HepG2 (cell line): ENCODE results near the gene PDLIM5. TPM values are rescaled to one million over a fixed set of nuclear protein-coding genes. Genes with fewer than 3 reads are reported as not detected.

Source experiments
- ATAC-seq: fragments of 200-7000 bp; cut with Tn5 transposase; 3 replicates; pipeline ENCODE4 v1.9.1; 2020; ENCODE audit warnings: mild to moderate bottlenecking, moderate library complexity
- BruUV-seq: library from RNA; stranded (reverse); fragments of 400-500 nt; replicated peaks from 2 replicates; lab custom pipeline; 2021; lab: Mats Ljungman, UMichigan
- CTCF ChIA-PET: fragments of 300-600 bp; formaldehyde crosslinking; extraction: SDS; loops from one replicate; lab custom pipeline; 2021; ENCODE audit warnings: low total read pairs, inconsistent platforms, low intra/inter-chr PET ratio; lab: Yijun Ruan, JAX
- POLR2A ChIA-PET: fragments of 350-600 bp; sonication (Branson Sonifier 250); formaldehyde crosslinking; loops from one replicate; lab custom pipeline; 2020; ENCODE audit warnings: antibody characterized with exemption, inconsistent platforms; lab: Yijun Ruan, JAX
- DNase-seq: peaks from one replicate; pipeline ENCODE4 v3.0.0-alpha.2; 2015; ENCODE audit warnings: low spot score
- FAIRE-seq: peaks from 3 replicates; lab custom pipeline; 2011; peaks lifted over from hg19 to GRCh38; lab: Jason Lieb, UNC
- H2AFZ ChIP-seq: one replicate; pipeline ENCODE4 v1.6.1; 2011; ENCODE audit warnings: low read length, inconsistent platforms
- H3K27ac ChIP-seq: fragments of 300-600 bp; 3 replicates; pipeline ENCODE4 v1.8.0; 2011; ENCODE audit warnings: mixed run types, mild to moderate bottlenecking, mixed read lengths, low read length, inconsistent platforms; ENCODE audit not compliant: insufficient read depth; ENCODE audit errors: extremely low read length
- H3K27me3 ChIP-seq, 2 experiments: fragments of 200-600 bp in 1 of 2; 2 replicates in 1 of 2; 3 replicates in 1 of 2; pipeline versions ENCODE4 v1.6.0 to v1.8.0; 2011; ENCODE audit warnings: low read length in 2 of 2, mild to moderate bottlenecking in 2 of 2, moderate library complexity in 2 of 2, inconsistent platforms in 1 of 2; ENCODE audit not compliant: insufficient read depth in 2 of 2, control insufficient read depth in 1 of 2
- H3K36me3 ChIP-seq, 2 experiments: fragments of 200-600 bp in 1 of 2; replicated peaks in 1 of 2; 2 replicates in 1 of 2; 3 replicates in 1 of 2; pipeline versions ENCODE4 v1.5.1 to v1.8.0; 2011; ENCODE audit warnings: low read length in 2 of 2, inconsistent platforms in 1 of 2; ENCODE audit not compliant: insufficient read depth in 2 of 2, control insufficient read depth in 1 of 2
- H3K4me1 ChIP-seq: 2 replicates; pipeline ENCODE4 v1.5.1; 2012; ENCODE audit warnings: low read length, inconsistent platforms; ENCODE audit not compliant: insufficient read depth
- H3K4me2 ChIP-seq: 2 replicates; pipeline ENCODE4 v1.6.0; 2011; ENCODE audit warnings: low read depth, low read length, inconsistent platforms
- H3K4me3 ChIP-seq, 3 experiments: fragments of 200-600 bp in 1 of 3; sonication (generic), shearing (Covaris generic) in 1 of 3; replicated peaks in 1 of 3; 2 replicates each; pipeline ENCODE4 v1.5.1; 2011 to 2016; ENCODE audit warnings: low read length in 3 of 3, inconsistent platforms in 2 of 3, low read depth in 2 of 3, mild to moderate bottlenecking in 2 of 3, control low read depth in 1 of 3, mixed read lengths in 1 of 3; ENCODE audit not compliant: insufficient read depth in 1 of 3
- H3K79me2 ChIP-seq: one replicate; pipeline ENCODE4 v1.6.1; 2011; ENCODE audit warnings: low read length, inconsistent platforms; ENCODE audit not compliant: insufficient read depth
- H3K9ac ChIP-seq: 2 replicates; pipeline ENCODE4 v1.6.0; 2011; ENCODE audit warnings: mild to moderate bottlenecking, low read depth, low read length, inconsistent platforms; ENCODE audit not compliant: insufficient read depth
- H3K9me3 ChIP-seq: 2 replicates; pipeline ENCODE4 v1.5.1; 2012; ENCODE audit warnings: mild to moderate bottlenecking, low read length
- H4K20me1 ChIP-seq: 2 replicates; pipeline ENCODE4 v1.6.0; 2011; ENCODE audit warnings: inconsistent platforms, mild to moderate bottlenecking, low read length, moderate library complexity; ENCODE audit not compliant: insufficient read depth
- DMAP1 ChIP-seq: IDR thresholded peaks from 2 replicates; pipeline ENCODE4 v1.6.1; 2016
- HIVEP1 ChIP-seq: sonication (generic); formaldehyde crosslinking; IDR thresholded peaks from 2 replicates; pipeline ENCODE4 v1.4.0; 2020; ENCODE audit warnings: mild to moderate bottlenecking, missing genetic modification reagents
- MIER3 ChIP-seq: IDR thresholded peaks from 2 replicates; pipeline ENCODE4 v1.6.1; 2016; ENCODE audit warnings: missing compliant biosample characterization, borderline replicate concordance
- NR2F2 ChIP-seq: IDR thresholded peaks from 2 replicates; pipeline ENCODE4 v1.6.1; 2012; ENCODE audit warnings: low read depth, inconsistent platforms, borderline replicate concordance
- PAX8 ChIP-seq: sonication (generic); formaldehyde crosslinking; IDR thresholded peaks from 2 replicates; pipeline ENCODE4 v1.8.0; 2022; ENCODE audit warnings: mild to moderate bottlenecking, missing genetic modification reagents, borderline replicate concordance
- SNAI1 ChIP-seq: sonication (generic); formaldehyde crosslinking; IDR thresholded peaks from 2 replicates; pipeline ENCODE4 v1.5.0; 2020; ENCODE audit warnings: mild to moderate bottlenecking, missing genetic modification reagents, borderline replicate concordance
- ZNF232 ChIP-seq: sonication (generic); formaldehyde crosslinking; IDR thresholded peaks from 2 replicates; pipeline ENCODE4 v1.4.0; 2020; ENCODE audit warnings: missing genetic modification reagents, borderline replicate concordance
- ZNF431 ChIP-seq: sonication (generic); formaldehyde crosslinking; IDR thresholded peaks from 2 replicates; pipeline ENCODE4 v1.9.0; 2022; ENCODE audit warnings: missing genetic modification reagents, low read depth, mild to moderate bottlenecking, borderline replicate concordance
- ZNF546 ChIP-seq: sonication (generic); formaldehyde crosslinking; conservative IDR thresholded peaks from 2 replicates; pipeline ENCODE4 v1.8.1; 2023; ENCODE audit warnings: mild to moderate bottlenecking, missing genetic modification reagents
- ZNF672 ChIP-seq: sonication (generic); formaldehyde crosslinking; IDR thresholded peaks from 2 replicates; pipeline ENCODE4 v1.8.1; 2022; ENCODE audit warnings: missing genetic modification reagents
- WGBS: methylation state at CpG from one replicate; pipeline ENCODE4 v1.1.6; 2017; ENCODE audit warnings: low lambda C conversion rate; 5-methylcytosine and 5-hydroxymethylcytosine counted together
- in situ Hi-C: cut with HindIII; loops from 2 replicates; pipeline ENCODE4 v1.10.0; 2017; ENCODE audit warnings: low pct_unique_long_range_greater_than_20kb; ENCODE audit not compliant: extremely low pct_ligation_motif_present
- intact Hi-C: fragments of 100-400 bp; cut with micrococcal nuclease; formaldehyde crosslinking; loops from one replicate; pipeline ENCODE4 v1.10.0; 2022; ENCODE audit not compliant: unreplicated experiment
- polyA plus RNA-seq, 8 experiments: library from polyadenylated mRNA; depleted of rRNA in 3 of 8; stranded (reverse) in 7 of 8; unstranded in 1 of 8; fragments of >200 nt; fragmentation: Illumina TruSeq in 4 of 8; extraction: Trizol in 4 of 8; gene quantifications; 2 replicates each; pipeline versions ENCODE4 v1.2.1 to v1.2.3, GENCODE V29; 2011 to 2016; ENCODE audit warnings: low read depth in 4 of 8, missing spikeins in 1 of 8, mixed read lengths in 1 of 8; ENCODE audit not compliant: insufficient read depth in 1 of 8
- total RNA-seq, 5 experiments: library from RNA; depleted of rRNA; stranded (reverse); fragments of >200 nt; fragmentation: Illumina TruSeq; extraction: Trizol; gene quantifications; 2 replicates each; pipeline ENCODE4 v1.2.3, GENCODE V29; 2016; ENCODE audit warnings: low read depth in 1 of 5
- TF ChIP-seq, protein P1 (sequence below): IDR thresholded peaks from 2 replicates; pipeline ENCODE4 v1.6.1; 2012; ENCODE audit warnings: low read length, improper control_type of control experiment
- TF ChIP-seq, protein P2 (sequence below): sonication (generic); formaldehyde crosslinking; IDR thresholded peaks from 2 replicates; pipeline ENCODE4 v1.4.0; 2020; ENCODE audit warnings: missing genetic modification reagents
- TF ChIP-seq, protein P3 (sequence below): sonication (generic); formaldehyde crosslinking; IDR thresholded peaks from 2 replicates; pipeline ENCODE4 v1.5.0; 2020; ENCODE audit warnings: mild to moderate bottlenecking, missing genetic modification reagents
- TF ChIP-seq, protein P4 (sequence below): sonication (generic); formaldehyde crosslinking; IDR thresholded peaks from 2 replicates; pipeline ENCODE4 v1.5.0; 2020; ENCODE audit warnings: missing genetic modification reagents, mild to moderate bottlenecking, borderline replicate concordance

PDLIM5 gene
- total and polyA plus RNA-seq, 2 of the 13 experiments (the other 11 are each of a cell fraction or from before 2014, with no cell fraction given): 52.8 to 119 TPM

DNA sequence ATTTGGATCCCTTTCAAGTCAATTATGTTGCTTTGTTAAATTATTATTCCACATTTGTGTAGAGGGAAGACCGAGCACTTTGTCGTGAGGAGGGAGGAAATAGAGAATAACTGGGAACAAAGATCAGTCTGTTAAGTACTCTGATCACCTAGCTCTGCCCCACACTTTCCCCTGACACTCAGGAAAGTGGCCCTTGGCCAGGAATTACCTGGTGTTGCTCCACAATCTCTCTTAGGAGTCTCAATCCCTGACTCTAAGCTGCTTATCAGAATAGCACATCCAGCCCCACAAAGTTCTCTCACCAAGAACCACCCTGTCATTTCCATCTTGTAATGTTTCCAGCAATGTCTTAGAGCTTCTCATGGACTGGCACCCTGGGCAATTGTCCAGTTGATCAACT lies 222.2 kb downstream of the PDLIM5 start (continued):
- TF ChIP-seq, protein P1, sequence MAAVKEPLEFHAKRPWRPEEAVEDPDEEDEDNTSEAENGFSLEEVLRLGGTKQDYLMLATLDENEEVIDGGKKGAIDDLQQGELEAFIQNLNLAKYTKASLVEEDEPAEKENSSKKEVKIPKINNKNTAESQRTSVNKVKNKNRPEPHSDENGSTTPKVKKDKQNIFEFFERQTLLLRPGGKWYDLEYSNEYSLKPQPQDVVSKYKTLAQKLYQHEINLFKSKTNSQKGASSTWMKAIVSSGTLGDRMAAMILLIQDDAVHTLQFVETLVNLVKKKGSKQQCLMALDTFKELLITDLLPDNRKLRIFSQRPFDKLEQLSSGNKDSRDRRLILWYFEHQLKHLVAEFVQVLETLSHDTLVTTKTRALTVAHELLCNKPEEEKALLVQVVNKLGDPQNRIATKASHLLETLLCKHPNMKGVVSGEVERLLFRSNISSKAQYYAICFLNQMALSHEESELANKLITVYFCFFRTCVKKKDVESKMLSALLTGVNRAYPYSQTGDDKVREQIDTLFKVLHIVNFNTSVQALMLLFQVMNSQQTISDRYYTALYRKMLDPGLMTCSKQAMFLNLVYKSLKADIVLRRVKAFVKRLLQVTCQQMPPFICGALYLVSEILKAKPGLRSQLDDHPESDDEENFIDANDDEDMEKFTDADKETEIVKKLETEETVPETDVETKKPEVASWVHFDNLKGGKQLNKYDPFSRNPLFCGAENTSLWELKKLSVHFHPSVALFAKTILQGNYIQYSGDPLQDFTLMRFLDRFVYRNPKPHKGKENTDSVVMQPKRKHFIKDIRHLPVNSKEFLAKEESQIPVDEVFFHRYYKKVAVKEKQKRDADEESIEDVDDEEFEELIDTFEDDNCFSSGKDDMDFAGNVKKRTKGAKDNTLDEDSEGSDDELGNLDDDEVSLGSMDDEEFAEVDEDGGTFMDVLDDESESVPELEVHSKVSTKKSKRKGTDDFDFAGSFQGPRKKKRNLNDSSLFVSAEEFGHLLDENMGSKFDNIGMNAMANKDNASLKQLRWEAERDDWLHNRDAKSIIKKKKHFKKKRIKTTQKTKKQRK: no peak
- TF ChIP-seq SNAI1 (CRISPR knock-in tag): no peak

DNA sequence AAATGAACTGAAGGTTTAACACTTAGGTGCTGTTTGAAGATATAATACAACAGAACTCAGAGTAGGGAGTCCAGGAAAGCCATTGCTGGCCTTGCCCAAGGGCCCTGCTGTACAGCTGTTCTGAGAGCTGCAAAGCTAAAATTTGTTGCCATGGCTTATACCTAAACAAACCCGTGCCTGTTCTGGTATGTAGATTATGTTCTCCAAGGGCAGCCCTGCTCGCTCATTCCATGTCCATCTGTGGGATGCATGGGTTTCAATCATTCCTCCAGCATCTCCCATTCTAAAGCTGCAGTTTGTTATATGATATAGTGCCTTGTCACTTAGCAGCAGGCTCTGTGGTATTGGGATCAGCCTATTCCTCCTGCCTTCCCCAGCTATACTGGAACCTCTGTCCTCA lies 225.2 kb downstream of the PDLIM5 start:
- WGBS: 22% methylated on average over 2 of the region's 2 CpGs
- Histone ChIP-seq H3K4me2 (no peak overlapping the region), H3K79me2 (no peaks in the 10 kb centered on the region), H3K4me1 (no peaks in the 10 kb centered on the region), H3K27me3 (no peaks in the 10 kb centered on the region), H3K9ac (no peak overlapping the region), H3K9me3 (no peaks in the 10 kb centered on the region), H3K27ac (no peak overlapping the region), H3K36me3 (no peaks in the 10 kb centered on the region), H2AFZ (no peak overlapping the region), H4K20me1 (no peaks in the 10 kb centered on the region), H3K4me3 (no peak overlapping the region)
- intact Hi-C loops: no loop called here
- FAIRE-seq (no peak), DNase-seq (no peak), ATAC-seq (peak; percentile 38)
- ChIA-PET POLR2A (interaction anchor here (0.7 kb wide), 1 partner anchor 12 kb away, joined by 3 read pairs; no protein-coding TSS in a partner anchor), CTCF (no interaction called here)
- in situ Hi-C loops: no loop called here
- no TSS peak for BruUV-seq
- TF ChIP-seq, protein P2, sequence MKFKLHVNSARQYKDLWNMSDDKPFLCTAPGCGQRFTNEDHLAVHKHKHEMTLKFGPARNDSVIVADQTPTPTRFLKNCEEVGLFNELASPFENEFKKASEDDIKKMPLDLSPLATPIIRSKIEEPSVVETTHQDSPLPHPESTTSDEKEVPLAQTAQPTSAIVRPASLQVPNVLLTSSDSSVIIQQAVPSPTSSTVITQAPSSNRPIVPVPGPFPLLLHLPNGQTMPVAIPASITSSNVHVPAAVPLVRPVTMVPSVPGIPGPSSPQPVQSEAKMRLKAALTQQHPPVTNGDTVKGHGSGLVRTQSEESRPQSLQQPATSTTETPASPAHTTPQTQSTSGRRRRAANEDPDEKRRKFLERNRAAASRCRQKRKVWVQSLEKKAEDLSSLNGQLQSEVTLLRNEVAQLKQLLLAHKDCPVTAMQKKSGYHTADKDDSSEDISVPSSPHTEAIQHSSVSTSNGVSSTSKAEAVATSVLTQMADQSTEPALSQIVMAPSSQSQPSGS (CRISPR knock-in tag): no peak
- TF ChIP-seq DMAP1 (CRISPR knock-in tag) (no peak), ZNF431 (CRISPR knock-in tag) (no peak), ZNF672 (CRISPR knock-in tag) (no peak), MIER3 (CRISPR knock-in tag) (no peak), ZNF232 (no peak), PAX8 (CRISPR knock-in tag) (no peak), HIVEP1 (CRISPR knock-in tag) (no peak), ZNF546 (CRISPR knock-in tag) (no peak), NR2F2 (no peak)
- TF ChIP-seq, protein P3, sequence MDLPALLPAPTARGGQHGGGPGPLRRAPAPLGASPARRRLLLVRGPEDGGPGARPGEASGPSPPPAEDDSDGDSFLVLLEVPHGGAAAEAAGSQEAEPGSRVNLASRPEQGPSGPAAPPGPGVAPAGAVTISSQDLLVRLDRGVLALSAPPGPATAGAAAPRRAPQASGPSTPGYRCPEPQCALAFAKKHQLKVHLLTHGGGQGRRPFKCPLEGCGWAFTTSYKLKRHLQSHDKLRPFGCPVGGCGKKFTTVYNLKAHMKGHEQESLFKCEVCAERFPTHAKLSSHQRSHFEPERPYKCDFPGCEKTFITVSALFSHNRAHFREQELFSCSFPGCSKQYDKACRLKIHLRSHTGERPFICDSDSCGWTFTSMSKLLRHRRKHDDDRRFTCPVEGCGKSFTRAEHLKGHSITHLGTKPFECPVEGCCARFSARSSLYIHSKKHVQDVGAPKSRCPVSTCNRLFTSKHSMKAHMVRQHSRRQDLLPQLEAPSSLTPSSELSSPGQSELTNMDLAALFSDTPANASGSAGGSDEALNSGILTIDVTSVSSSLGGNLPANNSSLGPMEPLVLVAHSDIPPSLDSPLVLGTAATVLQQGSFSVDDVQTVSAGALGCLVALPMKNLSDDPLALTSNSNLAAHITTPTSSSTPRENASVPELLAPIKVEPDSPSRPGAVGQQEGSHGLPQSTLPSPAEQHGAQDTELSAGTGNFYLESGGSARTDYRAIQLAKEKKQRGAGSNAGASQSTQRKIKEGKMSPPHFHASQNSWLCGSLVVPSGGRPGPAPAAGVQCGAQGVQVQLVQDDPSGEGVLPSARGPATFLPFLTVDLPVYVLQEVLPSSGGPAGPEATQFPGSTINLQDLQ (CRISPR knock-in tag): no peak
- TF ChIP-seq, protein P4, sequence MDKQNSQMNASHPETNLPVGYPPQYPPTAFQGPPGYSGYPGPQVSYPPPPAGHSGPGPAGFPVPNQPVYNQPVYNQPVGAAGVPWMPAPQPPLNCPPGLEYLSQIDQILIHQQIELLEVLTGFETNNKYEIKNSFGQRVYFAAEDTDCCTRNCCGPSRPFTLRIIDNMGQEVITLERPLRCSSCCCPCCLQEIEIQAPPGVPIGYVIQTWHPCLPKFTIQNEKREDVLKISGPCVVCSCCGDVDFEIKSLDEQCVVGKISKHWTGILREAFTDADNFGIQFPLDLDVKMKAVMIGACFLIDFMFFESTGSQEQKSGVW (CRISPR knock-in tag): no peak
